ENCODE results near the gene DCC.

DNA sequence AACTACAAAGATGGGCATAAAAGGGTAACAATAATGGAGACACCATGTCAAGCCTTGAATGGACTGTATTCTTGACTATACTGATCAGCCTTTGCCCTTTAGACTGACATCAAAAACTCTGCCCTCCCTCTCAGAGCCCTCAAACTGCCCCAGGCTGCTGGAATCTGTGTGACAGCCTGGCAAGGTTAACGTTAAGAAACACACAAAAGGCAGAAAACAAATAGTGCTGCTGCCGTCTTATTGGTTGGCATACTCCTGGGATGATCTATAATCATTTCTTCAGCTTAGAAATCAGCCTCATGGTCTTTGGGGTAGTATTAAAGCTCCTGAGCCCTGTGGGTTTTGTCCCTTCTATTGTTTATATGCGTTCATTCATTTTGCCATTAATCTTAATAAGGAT is 338.0 kb downstream of the DCC start:
- TF ChIP-seq POLR2A (IDR thresholded peaks at IDR 0.05) (no peak), CTCF (IDR thresholded peaks at IDR 0.05) (no peak), EP300 (IDR thresholded peaks at IDR 0.05) (no peak)
